Retinal pigment epithelial cell (primary cell): Measurements from ENCODE around the gene VPS26B.
"Not testable (repeated sequence)": the region's sequence is repeated elsewhere in the genome, so short reads cannot be mapped to it uniquely, and the experiment has no call there.

Experiments
- DNase-seq: peaks from one replicate; pipeline ENCODE4 v3.0.0-alpha.2; 2010; ENCODE audit warnings: low read depth
- H3K4me3 ChIP-seq: 2 replicates; pipeline ENCODE4 v1.5.1; 2011; ENCODE audit warnings: mild to moderate bottlenecking, low read length, control low read depth, moderate library complexity
- CTCF ChIP-seq: conservative IDR thresholded peaks from 2 replicates; pipeline ENCODE4 v1.5.1; 2011; ENCODE audit warnings: low read depth, low read length, control low read depth, inconsistent platforms

VPS26B gene

GRCh38 chr11:134275188-134275533 lies 50.7 kb downstream of the VPS26B start:
- H3K4me3 ChIP-seq = no peak overlapping the region
- no peak for TF ChIP-seq CTCF
- DNase-seq = no peak

GRCh38 chr11:134275534-134276395 lies 51.3 kb downstream of the VPS26B start, which contains the start of gene GLB1L3:
Gene GLB1L3, plus strand, starts transcription at chr11:134276379. Its CDS starts 362 bp downstream, at chr11:134276741.
- no peak for DNase-seq
- TF ChIP-seq CTCF = peak; percentile 40
- peak within 1 kb of the TSS; percentile 27 for H3K4me3 ChIP-seq

- H3K4me3 ChIP-seq = peak overlapping the region; percentile 27
- no peak for TF ChIP-seq CTCF
- DNase-seq = no peak
Observed at GRCh38 chr11:134276396-134277182, 52.1 kb downstream of the VPS26B start.

- DNase-seq = no peak
Observed at GRCh38 chr11:134277183-134278001, 52.9 kb downstream of the VPS26B start.

GRCh38 chr11:134278356-134278755 lies 53.9 kb downstream of the VPS26B start:
- TF ChIP-seq CTCF = no peak
- no peak overlapping the region for H3K4me3 ChIP-seq
- no peak for DNase-seq

More at GRCh38 chr11:134277183-134278001, 52.9 kb downstream of the VPS26B start:
- H3K4me3 ChIP-seq = no peak overlapping the region
- no peak for TF ChIP-seq CTCF

GRCh38 chr11:134281635-134282034 lies 57.2 kb downstream of the VPS26B start:
- DNase-seq, H3K4me3 ChIP-seq: not testable (repeated sequence)
